GM19455 (cell line): Measurements from ENCODE around the gene CAPZA3.
"Not testable (repeated sequence)": the region's sequence is repeated elsewhere in the genome, so short reads cannot be mapped to it uniquely, and the experiment has no call there.

Source experiments
- ATAC-seq: cut with Tn5 transposase; IDR thresholded peaks from one replicate; pipeline ENCODE4 v1.9.1; 2021; ENCODE audit not compliant: unreplicated experiment

CAPZA3 gene, protein sequence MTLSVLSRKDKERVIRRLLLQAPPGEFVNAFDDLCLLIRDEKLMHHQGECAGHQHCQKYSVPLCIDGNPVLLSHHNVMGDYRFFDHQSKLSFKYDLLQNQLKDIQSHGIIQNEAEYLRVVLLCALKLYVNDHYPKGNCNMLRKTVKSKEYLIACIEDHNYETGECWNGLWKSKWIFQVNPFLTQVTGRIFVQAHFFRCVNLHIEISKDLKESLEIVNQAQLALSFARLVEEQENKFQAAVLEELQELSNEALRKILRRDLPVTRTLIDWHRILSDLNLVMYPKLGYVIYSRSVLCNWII

DNA sequence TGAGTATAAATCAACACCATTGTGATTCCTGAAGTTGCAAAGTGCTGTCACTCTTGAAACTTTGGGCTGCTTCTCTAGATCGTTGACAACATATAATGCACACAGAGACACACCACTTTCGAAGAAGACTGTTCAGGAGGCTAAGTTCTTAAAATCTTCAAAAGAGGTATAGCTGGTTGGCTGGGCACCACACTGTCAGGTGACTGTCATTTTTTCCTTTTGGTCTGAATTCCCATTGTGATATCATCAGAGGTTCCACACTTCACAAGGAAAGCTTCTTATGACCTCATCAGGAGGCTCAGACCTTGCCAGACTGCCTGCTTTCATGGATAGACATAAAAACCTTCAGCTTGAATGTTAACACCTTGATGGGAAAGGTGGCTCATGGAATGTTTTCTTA is at the start of gene CAPZA3, which contains the start of gene PLCZ1:
CAPZA3 (plus strand) TSS at position 301 of the 400 bp plus-strand sequence. CDS start 150 bp downstream, outside the sequence.
PLCZ1 (minus strand) TSS at position 194 of the 400 bp plus-strand sequence. CDS start 641 bp downstream, outside the sequence.
- ATAC-seq = no peak

DNA sequence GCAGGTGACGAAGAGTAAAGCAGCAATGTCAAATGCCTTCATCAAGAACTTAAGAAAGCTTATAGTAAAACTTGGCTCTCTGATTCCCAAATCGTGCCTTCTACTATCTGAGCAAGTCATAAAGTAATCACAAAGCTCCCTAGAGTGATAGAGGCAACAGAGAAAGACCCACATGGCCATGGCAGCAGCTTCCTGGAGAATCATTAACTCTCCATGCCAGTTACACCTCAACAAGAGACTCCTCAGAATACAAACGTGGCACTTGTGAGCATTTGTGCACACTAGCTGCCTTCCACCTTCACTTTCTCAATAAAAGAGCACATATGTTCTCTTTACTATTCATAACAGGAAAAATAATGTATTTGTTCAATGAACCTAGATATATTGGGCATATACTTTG is 48.1 kb upstream of the CAPZA3 start:
- no peak for ATAC-seq

DNA sequence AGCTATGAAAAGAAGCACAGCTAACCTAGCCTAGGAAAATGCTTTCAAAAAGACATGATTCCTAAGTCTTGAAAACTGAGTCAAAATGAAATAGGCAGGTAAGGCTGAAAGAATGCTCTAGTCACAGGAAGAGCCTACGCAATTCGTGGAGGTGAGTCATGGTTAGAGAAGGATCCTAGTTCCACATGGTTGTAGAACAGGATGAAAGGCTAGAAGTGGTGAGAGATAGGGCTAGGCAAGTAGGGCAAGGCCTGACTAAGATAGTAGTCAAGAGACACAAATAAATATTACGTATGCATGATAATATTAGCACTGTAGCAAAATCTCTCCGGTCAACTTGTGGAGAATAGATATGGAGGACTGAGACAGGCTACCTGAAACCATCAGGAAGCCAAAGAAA is 47.3 kb upstream of the CAPZA3 start:
- ATAC-seq = no peak

DNA sequence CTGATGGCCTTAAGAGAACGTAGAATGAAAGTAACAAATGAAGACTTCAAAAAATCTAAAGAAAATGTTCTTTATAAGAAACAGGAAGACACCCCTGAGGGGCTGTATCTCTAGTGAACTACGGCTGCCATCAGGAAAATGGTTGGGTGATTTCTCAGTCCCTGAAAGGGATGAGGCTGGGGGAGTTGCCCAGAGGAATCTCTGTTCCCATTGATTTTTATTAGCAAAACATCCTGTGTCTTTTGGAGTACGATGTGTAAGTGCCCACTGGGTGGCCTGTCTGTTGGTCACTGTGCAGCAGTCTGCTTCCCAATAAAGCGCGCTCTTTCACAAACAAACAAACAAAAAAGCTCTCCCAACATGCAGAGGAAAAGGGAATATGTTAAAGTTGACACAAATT is 43.9 kb upstream of the CAPZA3 start:
- ATAC-seq = not testable (repeated sequence)

DNA sequence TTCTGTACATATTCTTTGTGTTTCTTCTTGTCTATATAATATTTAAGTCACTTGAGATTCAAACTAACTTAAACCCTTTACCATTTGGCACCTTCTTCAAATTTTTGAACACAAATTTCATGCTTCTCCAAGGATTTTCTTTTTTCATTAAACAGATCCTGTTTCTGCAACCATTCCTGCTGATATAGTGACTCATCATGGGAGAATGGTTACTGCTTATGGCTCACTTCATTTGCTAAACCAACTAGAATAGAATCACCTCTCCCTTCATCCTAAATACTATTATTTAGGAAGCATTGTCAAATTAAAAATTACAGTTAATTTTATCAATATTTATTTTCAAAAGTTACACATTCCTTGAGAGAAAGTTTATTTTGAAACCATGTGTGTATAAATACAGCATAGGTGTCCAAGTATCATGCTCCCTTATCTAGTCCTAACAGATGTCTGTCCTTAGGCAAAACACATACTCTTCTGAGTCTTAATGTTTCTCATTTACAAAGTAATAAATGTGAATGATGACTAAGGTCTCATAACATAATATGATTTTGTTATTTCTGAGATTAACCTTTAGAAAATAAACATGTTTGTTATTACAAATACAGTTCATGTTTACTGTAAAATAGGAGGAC is 40.8 kb upstream of the CAPZA3 start:
- ATAC-seq = no peak

DNA sequence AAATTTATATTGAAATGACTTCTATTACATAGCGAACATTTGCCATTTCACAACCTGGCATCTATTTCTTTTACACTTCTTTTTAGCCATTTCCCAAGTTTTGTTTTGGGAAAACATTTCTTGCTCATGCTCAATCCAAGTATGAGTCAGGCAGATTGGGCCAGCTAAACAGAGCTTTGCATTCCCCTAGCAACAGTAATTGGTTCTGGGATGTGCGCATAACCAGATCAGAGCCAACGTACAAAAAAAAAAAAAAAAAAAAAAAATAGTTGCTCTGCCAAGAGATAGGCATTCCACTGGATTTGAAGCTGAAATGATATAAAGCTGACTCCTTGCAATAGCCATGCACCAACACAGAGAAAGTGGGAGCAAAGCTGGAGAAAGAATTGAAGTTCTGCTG is 37.6 kb upstream of the CAPZA3 start:
- no peak for ATAC-seq

DNA sequence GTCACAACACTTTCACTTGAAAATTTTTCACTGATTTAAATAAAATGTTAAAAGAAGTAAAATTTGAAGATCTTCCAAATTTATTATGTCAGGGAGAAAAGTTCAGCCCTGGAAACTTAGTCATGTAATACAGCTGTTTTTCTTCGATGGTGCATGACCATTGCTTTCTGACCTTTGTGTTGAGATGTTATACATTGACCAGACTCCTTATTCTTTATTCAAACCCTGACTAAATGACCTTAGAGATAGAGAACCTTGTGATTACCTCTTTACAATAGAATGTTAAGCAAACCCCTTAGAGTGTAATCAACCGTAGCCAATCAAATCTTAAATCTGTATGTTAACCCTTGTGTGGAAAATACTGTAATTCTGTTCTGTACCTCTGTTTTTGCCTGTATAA is 34.6 kb upstream of the CAPZA3 start:
- no peak for ATAC-seq

DNA sequence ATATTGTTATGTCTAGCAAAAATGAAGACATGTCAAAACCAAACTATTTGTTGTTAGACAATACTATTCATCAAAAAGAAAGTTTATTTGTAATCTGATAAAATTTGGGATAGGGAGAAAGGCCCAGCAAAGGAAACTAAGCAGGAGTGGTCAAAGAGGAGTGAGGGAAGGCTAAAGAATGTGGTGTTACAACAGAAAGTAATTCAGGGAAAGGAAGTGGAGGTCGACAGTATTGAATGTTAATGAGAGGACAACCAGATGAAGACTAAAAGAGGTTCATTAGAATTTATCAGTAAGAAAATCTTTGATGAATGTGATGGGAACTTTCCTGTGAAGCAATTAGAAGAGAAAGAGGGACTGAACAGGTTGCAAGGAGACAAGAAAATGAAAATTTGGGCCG is 34.0 kb upstream of the CAPZA3 start:
- ATAC-seq = no peak

DNA sequence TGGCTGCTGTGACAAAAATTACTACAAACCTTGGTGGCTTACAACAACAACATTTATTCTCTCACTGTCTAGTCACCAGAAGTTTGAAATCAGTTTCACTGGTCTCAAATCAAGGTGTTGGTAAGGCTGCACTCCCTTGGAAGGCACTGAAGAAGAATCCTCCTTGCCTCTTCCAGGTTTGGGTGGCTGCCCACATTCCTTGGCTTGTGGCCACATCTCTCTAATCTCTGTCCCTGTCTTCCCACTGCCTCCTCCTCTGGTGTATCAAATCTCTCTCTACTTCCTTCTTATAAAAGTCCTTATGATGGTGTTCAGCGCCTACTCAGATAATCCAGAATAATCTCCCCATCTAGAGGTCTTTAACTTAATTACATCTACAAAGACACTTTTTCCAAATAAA is 31.1 kb upstream of the CAPZA3 start:
- no peak for ATAC-seq

DNA sequence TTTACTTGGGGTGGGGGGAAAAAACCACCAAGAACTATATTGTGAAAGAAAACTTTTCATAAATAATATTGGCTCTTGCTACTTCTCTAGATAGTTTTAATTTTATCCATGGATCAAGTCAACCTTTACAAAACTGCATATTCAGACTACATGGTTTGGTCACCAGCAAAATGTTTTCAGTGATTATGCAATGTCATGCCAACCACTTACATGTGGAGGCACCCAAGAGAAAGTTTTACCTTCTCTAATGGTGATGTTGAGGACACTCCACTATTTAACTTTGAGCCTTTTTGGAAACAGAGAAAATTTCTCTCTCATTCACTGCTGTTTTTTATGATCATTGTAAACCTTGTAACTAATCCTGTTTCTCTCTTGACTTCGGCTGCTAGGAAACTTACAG is 21.7 kb upstream of the CAPZA3 start:
- no peak for ATAC-seq

DNA sequence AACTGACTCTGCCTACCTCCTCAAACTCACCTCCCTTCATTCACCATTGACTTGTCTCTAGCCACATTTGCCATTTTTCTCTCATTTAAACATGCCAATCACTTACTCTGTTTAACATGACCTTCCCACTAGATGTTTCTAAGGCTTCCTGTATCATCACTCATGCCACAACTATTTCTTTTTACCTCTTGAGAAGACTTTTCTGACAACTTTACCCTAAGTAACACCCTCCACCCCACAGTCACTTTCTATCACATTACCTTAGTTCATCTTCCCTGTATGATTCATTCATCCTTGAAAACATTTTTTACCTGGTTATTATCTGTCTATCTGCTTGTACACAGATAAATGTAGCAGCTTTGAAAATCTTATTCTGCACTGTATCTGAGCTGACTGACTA is 19.5 kb upstream of the CAPZA3 start:
- no peak for ATAC-seq

DNA sequence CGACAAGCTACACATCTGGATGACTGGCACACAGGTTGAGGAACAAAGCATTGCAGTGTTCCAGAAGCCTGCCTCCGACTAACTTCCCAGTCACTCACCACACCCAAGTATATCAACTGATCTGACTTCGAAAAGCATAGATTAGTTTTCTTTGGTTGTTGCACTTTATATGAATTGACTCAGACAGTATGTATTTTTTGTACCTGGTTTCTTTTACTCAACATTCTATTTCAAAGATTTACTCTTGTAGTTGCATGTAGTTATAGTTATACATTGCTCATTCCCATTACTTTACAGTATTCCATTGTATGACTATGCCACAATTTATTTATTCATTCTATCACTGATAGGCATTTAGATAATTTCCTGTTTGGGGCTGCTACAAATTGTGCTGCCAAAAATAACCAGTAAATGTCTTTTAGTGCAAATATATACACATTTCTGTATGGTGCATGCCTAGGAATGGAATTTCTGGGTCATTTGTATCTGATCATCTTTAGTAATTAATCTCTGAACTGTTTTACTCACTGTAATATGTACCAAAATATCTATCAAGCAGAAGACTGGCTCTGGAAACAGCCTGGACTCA is 17.9 kb upstream of the CAPZA3 start:
- no peak for ATAC-seq

DNA sequence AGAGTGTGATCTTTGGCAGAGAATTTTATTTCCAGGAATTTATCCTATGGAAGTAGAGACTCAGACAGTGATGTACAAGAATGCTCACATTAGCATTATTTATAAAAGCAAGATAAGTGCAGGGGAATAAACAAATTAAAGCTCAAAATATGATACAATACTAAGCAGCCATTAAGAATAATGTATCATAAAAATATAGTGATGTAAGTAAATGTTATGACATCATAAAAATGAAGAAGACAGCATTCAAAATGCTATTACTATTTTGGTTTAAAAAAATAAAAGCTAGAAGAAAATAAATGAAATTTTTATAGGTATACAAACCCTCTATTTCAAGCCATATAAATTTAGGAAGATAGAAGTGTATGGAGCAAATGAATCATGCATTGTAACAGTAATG is 17.2 kb upstream of the CAPZA3 start:
- ATAC-seq = no peak

DNA sequence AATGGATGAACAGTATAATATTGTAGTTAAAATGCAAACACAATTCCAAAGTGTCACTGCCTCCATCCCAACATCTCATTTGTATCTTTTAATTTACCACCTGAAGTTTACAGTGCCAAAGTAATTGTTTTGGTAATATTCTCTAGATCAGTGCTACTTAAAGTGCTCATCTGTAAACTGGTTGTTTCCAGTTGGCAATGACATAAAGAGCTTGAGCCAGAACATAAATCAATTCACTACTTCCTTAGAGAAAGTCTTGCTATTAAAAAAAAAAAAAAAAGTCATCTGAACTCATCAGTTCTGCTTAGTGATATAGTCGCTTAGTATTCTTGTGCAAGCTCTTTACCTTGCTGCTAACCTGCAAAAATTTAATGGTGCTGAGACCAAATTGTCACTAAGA is 16.5 kb upstream of the CAPZA3 start:
- ATAC-seq = no peak

DNA sequence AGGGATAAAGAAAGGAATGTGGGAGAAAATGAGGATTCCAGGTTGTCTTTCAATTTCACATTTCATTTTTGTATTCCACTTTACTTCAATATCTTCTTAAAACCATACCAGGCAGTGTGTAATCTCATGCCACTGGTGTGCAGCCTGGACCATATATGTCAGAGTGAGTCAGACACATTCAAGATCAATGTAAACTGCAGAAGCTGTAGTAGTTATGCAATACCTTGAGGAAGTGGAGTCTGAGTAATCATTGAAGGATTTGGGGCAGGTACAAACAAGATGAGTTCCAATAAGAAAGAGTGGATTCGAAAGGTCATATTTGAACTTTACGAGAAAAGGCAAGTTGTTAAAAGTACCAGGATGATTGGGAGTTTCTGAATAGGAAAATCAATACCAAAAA is 14.2 kb upstream of the CAPZA3 start:
- ATAC-seq = no peak

DNA sequence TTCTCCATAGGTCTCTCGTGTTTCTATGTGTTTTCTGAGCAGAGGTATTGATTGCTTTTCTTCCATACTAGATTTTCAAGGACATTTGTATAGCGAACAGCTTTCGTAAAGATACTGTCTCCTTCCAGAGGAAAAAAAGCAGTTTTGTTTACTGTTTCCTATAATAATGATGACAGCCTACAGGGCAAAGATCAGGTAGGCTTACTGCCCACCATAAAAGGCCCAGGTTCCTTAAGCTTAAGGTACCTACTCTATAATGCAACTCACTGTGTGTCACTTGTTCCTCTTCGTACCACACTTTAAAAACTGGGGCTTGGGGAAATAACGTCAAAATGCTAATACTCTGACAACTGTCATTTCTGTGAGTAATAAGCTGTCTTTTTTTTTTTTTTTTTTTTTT is 6.8 kb upstream of the CAPZA3 start:
- ATAC-seq = no peak

DNA sequence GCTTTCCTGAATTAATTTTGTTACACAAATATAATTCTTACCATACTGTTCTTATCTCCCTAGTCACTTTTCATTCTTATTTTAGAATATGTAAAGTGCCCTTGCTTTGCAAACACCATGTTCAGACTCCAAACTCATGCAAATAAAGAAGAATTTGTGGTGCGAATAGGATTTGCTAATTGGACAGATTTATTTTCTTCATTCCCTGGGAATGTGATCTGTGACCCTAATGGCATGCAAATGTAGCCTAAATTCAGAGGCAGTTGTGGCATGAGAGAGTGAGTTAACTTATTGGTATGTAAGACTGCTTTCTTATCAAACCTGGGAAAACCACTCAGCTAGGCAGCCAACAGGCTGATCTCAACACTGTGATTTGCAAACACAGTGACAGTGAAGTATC is 10.0 kb downstream of the CAPZA3 start:
- ATAC-seq = no peak

DNA sequence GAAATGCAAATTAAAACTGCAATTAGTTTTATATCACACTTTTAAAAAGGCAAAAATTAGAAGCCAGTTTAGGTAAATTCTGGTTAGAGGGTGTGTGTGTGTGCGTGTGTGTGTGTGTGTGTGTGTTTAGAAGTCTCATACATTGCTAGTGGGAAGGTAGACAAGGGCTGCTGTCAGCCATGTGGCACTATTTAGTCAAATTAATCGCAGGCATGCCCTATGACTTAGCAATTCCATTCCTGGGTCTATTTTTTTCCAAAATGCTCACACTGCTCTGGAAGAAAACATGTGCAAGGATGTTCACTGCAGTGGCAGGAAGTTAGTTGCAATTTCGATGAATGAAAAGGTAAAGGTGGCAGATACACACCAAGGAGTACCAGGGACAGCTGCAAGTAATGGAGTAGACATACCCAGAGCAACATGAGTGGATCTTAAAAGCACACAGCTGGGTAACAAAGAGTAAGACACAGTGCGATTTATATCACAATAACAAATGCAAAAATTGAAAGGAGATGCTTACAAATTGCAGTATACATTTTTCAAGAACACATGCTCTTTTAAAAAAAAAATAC is 11.6 kb downstream of the CAPZA3 start:
- no peak for ATAC-seq

DNA sequence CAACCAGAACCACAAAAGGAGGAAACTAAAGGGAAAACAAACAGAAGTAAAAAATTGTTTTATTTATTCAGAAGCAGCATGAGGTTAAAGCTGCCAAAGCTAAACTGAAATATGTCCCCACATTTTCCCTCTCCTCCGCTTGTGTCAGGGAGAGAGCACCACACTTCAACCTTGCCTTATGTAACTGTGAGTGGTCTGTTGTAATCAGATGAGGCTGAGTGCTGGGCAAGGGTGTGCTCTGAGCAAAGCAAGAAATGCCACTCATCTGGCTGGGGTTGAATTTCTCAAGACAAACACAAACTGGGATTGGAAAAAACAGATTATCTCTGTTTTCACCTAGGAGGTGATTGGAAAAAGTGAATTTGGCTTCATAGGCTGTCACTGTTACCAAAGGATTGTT is 12.2 kb downstream of the CAPZA3 start:
- no peak for ATAC-seq

DNA sequence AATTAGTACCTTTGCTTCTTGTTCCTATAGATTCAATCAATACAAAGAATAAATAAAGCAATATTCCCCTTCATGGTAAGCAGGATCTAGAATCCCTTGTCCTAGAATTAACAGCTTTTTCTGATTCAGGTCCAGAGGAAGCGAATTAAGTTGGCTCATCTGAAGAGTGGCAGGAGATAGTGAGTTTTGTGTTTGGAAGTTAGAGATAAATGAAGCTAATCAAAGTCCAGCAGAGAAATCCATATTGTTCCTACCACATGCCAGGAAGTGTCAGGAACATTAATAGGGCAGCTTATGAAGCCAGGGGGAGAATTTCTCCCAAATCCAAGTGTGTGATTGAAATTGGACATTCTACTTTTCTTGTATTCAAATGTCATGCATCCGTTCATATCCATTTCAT is 13.9 kb downstream of the CAPZA3 start:
- ATAC-seq = no peak

DNA sequence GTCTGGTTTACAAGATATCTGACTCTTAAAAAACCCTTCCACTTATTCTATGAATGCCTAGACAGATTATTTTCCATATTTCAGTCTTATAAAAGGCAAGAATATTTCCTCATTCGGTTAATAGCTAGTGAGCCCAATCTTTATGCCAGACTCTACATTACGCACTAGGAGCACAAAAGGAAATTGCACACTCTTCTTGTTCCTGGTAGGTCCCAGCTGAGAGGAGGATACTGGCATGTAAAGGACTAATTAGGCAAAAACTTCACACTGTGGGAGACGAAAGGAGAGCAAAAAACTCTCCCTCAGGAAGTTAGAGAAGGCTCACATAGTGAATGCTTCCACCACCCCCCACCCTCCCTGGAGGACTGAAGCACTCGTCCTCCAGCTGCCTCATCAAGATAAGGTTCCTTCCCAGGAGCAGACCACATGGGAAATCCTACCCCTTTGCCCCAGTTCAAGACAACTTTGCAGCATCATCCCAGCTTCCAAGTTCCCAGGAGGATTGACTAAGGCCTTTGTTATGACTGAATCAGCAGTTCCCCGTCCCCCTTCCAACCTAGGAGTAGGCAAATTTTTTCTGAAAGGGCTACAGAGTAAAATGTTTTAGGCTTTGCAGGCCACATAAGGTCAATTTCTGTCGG is 14.5 kb downstream of the CAPZA3 start:
- no peak for ATAC-seq

DNA sequence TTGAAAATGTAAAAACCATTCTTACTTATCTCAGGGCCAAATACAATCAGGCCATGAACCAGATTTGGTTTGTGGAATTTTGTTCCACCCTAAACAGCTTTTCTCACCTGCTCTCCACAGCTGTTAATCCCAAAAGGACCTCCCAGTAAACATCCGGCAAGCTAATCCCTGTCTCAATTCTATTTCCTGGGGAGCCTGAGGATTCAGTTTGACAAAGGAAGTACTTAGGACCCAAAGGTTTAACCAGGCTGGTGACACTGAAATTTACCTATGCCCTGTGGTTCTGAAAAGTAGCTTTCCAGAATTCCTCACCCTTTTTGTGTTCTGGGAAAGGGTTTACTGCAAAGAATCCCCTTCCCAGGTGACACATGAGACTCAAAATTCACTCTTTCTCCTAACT is 15.0 kb downstream of the CAPZA3 start:
- ATAC-seq = no peak
